HT-29 (cell line): ENCODE data around the gene ZNF341. TPM values are rescaled to one million over a fixed set of nuclear protein-coding genes. Genes with fewer than 3 reads are reported as not detected.
"Not testable (repeated sequence)": the region's sequence is repeated elsewhere in the genome, so short reads cannot be mapped to it uniquely, and the experiment has no call there.

Experiments used
- DNase-seq: peaks from one replicate; pipeline ENCODE4 v3.0.0-alpha.2; 2015; ENCODE audit warnings: low spot score
- total RNA-seq: library from RNA; depleted of rRNA; stranded (reverse); fragments of >200 nt; shearing (Covaris generic); gene quantifications from 2 replicates; pipeline ENCODE4 v1.2.3, GENCODE V29; 2014; rRNA removed

Gene ZNF341
- total RNA-seq = 4.3 and 5.4 TPM in 2 replicates

DNA sequence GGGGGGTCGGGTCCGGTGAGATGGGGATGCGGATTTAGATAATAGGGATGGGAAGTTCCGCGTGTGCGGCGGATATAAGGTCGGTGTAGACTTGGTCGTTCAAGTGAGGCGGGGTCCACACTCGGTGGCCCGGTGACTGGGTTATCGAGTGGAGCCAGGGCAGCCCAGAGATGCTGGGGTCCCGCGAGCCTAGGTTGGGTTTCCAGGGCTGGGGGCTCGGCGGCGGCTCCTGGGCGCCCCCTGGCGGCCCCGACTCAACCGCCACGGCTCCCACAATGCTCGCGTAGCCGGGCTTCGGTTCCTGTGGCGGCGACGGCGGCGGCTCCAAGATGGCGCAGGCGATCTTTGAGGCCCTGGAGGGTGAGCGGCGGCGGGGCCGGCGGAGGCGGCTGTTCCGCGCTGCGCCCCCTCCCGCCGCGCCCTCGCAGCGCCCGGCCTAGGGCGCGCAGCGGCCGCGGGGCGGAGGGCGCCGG, at the start of gene ZNF341:
ZNF341 (plus strand) TSS at position 304 of the 473 bp plus-strand sequence; CDS start at position 330, 26 bp downstream.
- peak; percentile 91 for DNase-seq

DNA sequence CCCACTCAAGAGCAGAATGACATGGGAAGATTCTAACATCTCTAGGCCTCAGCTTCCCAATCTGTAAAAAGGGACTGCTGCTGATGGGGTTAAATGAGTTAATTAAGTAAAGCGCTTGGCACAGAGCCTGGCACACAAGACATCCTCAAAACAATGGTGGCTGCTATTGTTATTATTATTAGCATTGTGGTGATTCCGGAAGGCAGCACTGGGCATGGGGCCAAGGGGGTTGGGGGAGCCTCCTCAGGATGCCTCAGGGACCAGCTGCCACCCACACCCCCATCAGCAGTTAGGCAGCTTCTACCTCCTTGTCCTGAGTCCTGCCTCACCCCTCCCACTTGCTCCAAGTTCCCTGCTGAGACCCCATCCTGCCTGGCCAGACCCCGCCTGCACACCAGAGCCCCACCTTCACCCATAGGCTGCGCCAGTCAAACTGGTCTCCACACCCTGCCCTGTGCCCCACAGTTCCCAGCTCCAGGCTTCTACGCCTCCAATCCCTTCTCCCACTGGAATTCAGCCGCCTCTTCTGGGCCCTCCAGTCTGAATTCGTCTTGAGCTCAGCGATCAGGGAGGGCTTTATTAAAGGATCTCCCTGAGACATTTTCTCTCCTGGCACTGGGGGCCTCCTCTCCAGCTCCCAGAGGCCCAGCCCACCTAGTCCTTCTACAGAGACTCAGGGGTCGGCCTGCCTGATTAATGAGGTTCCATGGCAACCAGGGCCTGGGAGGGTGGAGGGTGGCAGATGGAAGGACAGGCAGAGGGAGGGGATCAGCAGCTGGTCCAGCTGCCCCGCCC, 47.1 kb upstream of the ZNF341 start:
- no peak for DNase-seq

DNA sequence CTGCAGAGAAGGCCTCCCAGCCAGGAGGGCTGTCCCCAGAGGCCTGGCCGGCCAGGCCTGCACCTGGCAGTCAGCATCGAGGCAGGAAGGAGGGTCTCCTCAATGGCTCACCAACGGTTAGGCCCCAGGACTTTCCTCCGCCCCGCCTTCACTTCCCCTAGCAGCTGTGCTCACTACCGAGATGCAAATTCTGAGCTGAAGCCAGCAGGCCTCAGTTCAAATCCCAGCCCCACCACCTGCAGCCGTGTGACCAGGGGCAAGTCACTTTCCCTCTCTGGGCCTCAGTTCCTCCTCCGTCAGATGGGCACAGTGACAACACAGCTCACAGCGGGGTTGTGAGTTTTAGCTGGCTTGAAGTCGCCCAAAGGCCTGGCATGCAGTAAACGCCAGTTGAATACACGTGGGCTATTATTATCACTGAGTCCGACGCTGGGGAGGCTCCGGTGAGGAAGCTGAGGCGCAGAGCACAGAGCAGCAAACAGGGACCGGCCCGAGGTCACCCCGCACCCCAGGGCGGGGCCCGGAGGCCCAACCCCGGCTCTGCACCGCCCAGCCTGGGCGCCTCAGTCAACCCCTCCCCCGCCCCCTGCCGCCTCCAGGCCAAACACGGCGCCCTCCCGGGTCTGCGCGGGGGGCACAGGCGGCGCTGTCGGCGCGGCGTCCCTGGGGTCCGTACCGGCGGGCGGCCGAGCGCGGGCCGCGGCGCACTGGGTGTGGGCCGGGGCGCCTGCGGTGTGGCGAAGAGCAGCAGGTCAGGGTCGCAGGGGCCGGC, 46.3 kb upstream of the ZNF341 start:
- DNase-seq = peak; percentile 66

DNA sequence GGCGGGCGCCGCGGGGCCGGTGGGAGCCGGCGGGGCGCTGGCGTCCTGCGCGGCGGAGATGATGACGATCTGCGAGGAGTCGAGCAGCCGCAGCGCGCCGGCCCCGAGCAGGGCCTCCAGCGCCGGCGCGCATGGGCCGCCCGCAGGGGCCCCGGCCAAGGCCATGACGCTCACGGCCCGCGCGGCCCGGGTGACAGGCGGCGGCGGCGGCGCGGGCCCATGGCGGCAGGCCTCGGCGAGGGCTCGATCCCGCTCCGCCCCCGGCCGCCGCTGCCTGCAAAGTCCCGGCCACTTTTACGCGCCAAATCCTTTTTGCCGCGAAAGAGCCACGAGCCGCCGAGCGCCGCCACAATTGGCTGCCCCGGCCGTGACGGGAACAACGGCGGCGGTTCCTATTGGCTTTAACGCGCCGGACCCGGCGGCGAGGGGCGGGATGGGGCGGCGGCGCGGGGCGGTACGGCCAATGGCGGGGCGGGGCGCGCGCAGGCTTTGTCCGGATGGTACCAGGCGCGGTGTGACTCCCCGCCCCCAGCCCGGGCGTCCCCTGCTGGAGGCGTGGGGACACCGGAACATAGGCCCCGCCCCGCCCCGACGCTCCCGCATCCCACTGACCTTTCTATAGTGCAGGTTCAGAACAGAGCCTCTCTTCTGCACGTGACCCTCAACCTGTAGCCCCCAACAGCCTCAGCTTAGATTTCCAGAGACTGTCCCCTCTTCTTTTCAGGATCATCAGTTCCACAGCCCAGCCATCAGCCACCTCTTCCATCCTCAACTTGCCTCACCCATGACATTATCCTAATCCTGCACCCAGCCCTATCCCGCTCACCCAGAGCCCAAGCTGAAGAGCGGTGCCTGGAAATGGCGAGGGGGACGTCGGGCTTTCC, 45.5 kb upstream of the ZNF341 start, which contains the start of gene E2F1:
E2F1 (minus strand) TSS at position 286 of the 884 bp plus-strand sequence; CDS start at position 165, 121 bp downstream.
- peak; percentile 99 for DNase-seq

DNA sequence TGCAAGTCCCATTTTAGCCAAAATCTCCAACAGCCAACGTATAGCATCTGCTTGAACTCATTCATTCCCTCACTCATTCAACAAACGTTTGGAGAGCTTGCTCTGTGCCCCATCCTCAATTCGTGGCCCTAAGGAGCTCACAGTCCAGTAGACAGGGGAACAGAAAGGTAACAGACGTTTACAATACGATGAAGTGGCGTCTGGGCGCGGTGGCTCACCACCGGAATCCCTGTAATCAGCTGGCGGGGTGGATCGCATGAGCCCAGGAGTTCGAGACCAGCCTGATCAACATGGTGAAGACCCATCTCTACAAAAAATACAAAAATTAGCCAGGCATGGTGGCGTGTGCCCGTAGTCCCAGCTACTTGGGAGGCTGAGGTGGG, 44.8 kb upstream of the ZNF341 start:
- no peak for DNase-seq

DNA sequence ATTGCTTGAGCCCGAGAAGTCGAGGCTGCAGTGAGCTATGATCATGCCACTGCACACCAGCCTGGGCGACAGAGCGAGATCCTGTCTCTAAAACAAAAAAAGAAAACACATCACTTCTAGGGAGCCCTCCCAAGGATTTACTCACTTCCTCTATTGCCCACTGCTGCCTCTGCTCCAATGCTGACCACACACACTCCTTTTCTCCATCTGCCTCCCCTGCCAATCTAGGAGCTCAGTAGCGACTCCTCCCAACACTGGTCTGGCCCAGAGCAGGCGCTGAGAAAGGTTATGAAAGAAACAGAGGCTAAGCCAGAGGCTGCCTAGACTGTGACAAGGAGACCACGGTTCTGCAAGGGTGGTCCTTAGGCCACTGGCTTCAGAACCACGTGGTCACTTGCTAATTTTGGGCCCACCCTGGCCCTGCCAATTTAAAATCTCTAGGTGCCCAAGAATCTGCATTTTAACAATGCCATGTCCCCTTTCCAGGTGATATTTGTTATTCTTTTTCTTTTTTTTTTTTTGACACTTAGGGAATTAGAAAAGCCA, 44.4 kb upstream of the ZNF341 start:
- no peak for DNase-seq

DNA sequence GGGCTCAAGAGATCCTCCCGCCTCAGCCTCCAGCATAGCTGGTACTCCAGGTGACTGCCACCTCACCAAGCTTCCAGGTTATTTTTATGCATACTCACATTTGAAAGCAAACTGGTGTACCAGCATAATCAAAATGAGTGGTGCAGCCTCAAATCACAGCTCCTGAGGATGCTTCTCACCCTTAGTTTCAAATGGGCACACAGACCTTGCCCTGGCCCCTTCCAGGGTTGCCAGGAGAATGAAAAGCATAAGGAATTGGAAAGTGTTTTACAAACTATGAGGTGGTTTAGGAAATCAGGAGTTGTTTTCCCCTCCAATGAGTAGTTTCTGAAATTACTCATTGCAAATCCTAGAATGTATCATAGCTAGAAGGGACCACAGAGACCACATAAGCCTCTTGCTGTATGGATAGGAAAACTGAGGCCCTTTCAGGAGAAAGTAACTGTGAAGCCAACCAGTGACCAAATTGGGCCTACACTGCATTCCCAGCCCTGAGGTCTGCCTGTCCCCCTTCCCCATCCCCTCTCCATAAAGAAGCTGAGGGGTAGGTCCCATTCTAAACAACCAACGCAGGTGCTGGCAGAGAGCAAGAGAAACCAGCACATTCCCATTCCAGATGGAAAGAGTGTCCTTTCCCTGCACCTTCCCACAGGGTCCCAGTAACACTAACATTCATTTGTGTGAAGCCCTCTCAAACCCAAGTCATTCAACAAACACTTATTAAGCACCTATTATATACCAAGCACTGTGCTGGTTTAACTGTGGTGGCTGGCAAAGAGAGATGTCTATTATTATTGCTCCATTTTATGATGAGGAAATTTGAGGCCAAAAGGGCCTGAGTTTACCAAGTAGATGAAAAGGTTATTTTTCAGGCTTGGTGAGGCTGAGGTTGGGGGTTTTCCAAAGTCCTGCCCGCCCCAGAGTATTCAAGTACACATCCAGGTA, 43.5 kb upstream of the ZNF341 start:
- no peak for DNase-seq

DNA sequence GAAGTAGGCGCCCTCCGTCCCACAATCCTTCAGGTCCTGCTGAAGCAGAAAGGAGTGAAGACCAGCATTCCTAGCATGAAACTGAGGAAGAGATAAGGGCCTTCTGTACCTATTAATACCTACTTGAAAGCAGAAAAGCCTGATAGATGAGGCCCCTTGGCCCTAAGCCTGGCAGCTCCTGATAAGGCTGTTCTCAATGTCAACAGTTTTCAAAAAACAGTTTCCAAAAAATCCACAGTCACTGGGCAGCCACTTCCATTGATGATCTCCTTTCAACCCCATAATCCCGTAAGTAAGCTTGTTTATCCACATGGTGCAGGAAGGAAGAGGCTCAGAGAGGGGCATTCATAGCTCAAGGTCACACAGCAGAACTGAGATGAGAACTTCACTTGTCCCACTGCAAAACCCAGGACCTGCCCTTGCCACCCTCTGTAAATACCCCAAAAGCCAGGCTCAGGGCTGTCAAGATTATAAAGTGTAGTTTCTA, 42.8 kb upstream of the ZNF341 start:
- no peak for DNase-seq

DNA sequence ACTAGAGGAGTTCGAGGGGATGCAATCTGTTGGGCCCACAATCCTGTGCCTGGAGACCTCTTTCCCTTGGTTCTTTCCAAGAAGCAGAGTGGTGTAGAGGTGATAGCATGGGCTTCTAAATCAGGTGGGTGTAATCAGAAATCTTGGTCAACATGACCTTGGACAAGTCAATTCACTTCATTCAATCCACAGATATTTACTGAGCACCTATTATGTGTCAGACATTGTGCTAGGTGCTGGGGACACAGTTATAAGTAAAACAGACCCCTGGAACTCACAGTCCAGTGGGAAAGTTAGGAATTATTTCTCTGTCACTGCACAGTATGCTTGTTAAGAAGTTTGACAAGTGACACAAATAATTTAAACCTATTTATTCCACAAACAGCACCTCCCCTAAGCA, 42.3 kb upstream of the ZNF341 start:
- no peak for DNase-seq

DNA sequence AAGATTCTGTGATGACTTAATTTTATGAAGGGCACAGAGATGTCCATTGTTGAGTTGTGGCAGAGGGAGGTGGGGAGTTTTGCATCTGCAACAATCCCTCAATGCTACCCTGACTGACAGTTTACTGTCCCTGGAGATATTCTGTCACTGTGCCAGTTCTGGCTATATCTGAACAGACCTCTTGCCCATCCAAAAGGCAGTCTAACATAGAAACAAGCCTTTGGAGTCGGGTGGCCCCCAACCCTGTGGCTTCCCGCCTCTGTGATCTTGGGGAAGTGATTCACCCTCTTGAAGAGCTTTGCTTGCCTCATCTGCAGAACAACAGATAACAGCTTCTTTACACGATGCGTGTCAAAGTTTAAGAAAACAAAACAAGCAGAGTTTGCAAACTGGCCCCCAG, 41.8 kb upstream of the ZNF341 start:
- DNase-seq = no peak

DNA sequence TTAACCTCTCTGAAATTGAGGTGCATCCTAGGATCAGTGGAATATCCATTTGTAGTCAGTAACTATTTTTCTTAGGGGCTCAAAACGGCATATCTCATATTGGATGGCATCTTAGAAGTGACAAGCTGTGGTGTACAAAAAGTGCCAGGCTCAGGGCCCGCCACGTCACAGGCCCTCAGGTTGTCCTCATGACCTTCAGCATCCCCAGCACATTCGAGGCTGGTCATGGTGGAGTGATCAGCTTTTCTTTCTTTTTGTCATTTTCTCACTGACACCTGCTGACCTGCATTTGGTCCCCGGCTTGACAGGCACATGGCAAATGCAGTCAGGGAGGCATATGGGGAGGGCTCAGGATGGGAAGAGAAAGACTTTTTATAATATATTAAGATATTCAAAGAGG, 38.5 kb upstream of the ZNF341 start:
- no peak for DNase-seq

DNA sequence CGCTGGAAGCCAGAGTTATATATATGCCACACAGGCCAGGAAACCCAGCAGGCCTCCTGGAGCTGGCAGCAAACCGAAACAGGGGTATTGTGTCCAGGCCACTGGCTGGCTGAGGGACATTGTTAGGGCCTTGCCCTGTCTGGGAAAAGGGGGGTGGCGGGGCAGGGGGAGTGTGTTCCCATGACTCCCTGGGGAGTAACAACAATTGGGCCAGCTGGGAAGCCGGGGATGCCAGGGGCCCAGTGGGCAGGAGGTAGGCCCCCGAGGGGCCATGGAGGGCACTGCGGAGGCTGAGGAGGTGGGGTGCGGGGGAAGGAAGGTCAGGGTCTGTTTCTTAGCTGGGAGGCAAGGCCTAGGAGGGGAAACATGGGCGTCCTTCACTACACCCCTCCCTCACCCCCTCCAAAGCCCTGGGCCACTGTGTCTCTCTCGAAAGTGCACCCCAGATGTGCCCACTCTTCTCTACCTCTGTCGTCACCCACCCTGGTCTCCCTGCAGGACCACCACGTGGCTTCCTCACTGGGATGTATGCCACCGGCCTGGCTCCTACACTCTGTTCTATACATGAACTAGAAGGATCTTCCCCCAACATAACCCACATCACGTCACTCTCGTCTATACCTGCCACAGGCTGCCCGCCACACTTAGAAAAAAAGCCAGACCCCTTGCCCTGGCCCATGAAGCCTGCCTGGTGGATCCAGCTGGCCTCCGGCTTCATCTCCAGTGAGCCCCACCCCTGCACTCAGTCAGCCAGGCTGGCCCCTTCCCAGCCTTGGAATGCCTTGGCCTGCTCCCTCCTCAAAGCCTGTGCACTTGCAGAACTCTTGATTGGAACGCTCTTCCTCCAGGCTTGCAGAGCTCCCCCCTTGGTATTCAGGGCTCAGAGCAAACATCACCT, 37.8 kb upstream of the ZNF341 start:
- no peak for DNase-seq

DNA sequence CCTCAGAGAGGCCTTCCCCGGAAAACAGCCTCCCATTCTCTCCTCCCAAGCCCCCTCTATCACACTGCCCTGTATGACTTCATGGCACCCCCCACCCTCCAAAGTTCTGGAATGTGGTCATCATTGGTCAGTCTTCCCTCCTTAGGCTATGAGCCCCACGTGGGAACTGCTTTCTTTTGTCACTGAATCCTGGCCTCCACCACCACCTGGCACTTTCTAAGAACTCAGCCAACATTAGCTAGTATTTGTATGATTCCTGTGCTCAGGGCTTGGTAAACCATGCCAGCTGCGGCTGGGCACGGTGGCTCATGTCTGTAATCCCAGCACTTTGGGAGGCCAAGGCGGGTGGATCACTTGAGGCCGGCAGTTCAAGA, 37.2 kb upstream of the ZNF341 start:
- no peak for DNase-seq

DNA sequence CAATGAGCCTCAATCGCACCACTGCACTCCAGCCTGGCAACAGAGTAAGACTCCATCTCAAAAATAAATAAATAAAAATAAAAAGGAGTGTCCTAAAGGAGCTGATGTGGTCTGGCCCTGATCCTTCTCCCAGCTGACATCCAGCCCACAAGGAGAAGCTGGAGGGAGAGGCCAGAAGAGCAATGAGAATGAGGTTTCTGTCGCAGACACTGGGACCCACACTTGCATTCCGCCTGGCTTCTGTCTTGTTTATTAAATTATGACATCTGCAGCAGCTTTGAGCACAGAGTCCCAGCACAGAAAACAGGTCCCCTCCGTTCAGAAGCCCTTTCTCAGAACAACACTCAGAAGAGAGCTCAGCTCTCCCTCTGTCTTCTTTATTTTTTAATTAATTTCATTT, 35.3 kb upstream of the ZNF341 start:
- DNase-seq = no peak

DNA sequence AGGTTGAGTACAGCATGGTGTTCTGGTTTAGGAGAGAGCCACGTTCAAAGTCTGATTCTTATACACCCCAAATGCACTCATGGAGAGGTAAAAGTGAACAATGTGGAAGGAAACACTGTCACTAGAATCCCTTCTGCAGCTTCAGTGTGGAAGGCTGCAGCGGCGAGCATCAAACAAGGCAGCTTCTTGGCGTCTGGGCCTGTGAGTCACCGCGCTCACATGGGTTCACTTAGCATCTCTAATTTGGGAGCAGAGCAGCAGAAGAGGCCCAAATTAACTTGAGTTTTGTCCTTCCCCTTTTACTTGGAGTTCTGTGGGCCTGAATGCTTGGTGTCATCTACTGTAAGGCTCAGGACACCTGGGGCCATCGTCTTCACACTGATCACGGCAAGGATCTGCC, 34.7 kb upstream of the ZNF341 start:
- no peak for DNase-seq

DNA sequence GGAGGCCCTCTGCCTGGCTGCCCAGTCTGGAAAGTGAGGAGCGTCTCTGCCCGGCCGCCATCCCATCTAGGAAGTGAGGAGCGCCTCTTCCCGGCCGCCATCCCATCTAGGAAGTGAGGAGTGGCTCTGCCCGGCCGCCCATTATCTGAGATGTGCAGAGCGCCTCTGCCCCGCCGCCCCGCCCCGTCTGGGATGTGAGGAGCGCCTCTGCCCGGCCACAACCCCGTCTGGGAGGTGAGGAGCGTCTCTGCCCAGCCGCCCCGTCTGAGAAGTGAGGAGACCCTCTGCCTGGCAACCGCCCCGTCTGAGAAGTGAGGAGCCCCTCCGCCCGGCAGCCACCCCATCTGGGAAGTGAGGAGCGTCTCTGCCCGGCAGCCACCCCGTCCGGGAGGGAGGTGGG, 32.8 kb upstream of the ZNF341 start:
- DNase-seq = not testable (repeated sequence)

DNA sequence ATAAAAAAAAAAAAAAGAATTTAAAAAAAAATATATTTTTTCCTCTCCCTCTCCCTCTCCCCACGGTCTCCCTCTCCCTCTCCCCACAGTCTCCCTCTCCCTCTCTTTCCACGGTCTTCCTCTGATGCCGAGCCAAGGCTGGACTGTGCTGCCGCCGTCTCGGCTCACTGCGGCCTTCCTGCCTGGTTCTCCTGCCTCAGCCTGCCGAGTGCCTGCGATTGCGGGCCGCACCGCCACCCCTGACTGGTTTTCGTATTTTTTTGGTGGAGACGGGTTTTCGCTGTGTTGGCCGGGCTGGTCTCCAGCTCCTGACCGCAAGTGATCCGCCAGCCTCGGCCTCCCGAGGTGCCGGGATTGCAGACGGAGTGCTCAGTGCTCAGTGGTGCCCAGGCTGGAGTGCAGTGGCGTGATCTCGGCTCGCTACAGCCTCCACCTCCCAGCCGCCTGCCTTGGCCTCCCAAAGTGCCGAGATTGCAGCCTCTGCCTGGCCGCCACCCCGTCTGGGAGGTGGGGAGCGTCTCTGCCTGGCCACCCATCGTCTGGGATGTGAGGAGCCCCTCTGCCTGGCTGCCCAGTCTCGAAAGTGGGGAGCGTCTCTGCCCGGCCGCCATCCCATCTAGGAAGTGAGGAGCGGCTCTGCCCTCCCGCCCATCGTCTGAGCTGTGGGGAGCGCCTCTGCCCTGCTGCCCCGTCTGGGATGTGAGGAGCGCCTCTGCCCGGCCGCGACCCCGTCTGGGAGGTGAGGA, 30.9 kb upstream of the ZNF341 start:
- not testable (repeated sequence) for DNase-seq
